ENCODE results near the gene IL17F. TPM values are rescaled to one million over a fixed set of nuclear protein-coding genes. Genes with fewer than 3 reads are reported as not detected.

IL17F gene
- total and polyA plus RNA-seq, 7 donors, result 0.12 TPM; not detected in 6

DNA sequence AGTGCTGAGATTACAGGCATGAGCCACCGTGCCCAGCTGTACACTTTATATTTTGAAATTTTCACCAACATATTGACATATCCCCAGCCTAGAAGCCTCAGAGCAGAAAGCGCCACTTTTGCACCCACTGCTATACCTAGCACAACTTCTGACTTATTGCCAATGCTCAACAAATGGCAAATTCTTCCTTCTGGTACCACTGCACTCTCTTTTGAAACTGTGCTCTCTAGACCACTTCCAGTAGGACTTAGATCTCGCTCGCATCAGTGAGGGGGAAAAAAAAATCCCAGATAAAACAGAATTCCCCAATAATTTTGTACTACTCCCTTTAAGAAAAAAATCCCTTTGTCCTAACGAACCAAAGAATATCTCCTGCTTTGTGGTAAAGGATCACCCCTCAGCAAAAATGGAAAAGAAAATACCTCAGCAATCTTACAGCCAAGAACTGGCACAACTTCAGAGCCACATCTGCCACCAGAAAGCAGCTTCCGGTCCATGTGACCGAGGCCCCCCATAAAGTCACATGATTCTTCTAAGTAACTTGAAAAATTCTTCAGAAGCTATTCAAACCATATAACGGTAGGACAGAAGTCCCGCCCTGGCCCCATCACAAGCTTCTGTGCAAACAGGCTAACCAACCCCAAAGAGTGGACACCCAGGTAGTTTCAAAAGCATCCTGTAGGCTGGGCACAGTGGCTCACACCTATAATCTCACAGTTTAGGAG, 18.5 kb upstream of the IL17F start:
- intact Hi-C loops (cut with DNase I), result loop anchor here (5.0 to 10.0 kb wide), 2 partner anchors 198 to 1445 kb away; partner anchors contain the start of gene TFAP2B
- DNase-seq, result no peak
- TF ChIP-seq EP300 (IDR thresholded peaks at IDR 0.05) (no peak), CTCF (IDR thresholded peaks at IDR 0.05) (no peak), POLR2A (IDR thresholded peaks at IDR 0.05) (no peak)
- Histone ChIP-seq H3K27ac (no peak overlapping the region), H3K27me3 (no peaks in the 10 kb centered on the region), H3K9me3 (no peaks in the 10 kb centered on the region), H3K4me3 (no peak overlapping the region), H3K36me3 (peaks cover 1 to 41% (median 20%) of the 10 kb centered on the region in 4 donors), H3K4me1 (peaks cover 0 to 15% (median 5%) of the 10 kb centered on the region in 4 donors)
- 85 to 88% methylated on average over 9 of the region's 9 CpGs for WGBS, 2 donors

DNA sequence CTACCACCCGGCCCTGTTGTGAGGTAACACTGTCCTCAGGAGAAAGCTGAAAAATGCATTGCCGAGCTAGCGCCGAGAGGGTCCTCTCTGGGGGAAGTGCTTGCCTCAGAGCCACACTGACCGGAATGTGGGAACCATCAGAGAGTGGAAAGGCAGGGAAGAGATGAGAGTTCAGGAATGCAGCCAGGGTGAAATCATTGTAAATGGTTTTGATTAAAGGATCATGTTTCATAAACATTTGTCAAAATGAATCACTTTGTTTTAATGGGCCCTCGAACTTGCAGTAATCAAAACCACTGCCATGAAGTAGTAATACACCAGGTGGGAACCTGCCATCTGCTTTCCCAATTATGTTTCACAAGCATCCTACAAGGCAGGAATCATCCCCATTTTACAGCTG, 16.9 kb upstream of the IL17F start:
- H3K27me3 ChIP-seq, result no peaks in the 10 kb centered on the region
- H3K4me1 ChIP-seq, result peaks cover 0 to 15% (median 5%) of the 10 kb centered on the region in 4 donors
- intact Hi-C loops (cut with DNase I), result loop anchor here (5.0 to 10.0 kb wide), 2 partner anchors 196 to 1444 kb away; partner anchors contain the start of gene TFAP2B
- WGBS, 2 donors, result 75 to 82% methylated on average over 6 of the region's 6 CpGs
- H3K9me3 ChIP-seq, result no peaks in the 10 kb centered on the region
- H3K4me3 ChIP-seq, result no peak overlapping the region
- DNase-seq, result no peak
- no peak overlapping the region for H3K27ac ChIP-seq
- TF ChIP-seq EP300 (IDR thresholded peaks at IDR 0.05) (no peak), POLR2A (IDR thresholded peaks at IDR 0.05) (no peak), POLR2AphosphoS5 (IDR thresholded peaks at IDR 0.05) (no peak), CTCF (IDR thresholded peaks at IDR 0.05) (no peak)
- peaks cover 0 to 25% (median 12%) of the 10 kb centered on the region in 4 donors for H3K36me3 ChIP-seq

- TF ChIP-seq POLR2A (IDR thresholded peaks at IDR 0.05) (no peak), POLR2AphosphoS5 (IDR thresholded peaks at IDR 0.05) (no peak), EP300 (IDR thresholded peaks at IDR 0.05) (no peak), CTCF (IDR thresholded peaks at IDR 0.05) (no peak)
- Histone ChIP-seq H3K4me3 (no peak overlapping the region), H3K27me3 (no peaks in the 10 kb centered on the region), H3K36me3 (peaks cover 0 to 19% (median 7%) of the 10 kb centered on the region in 4 donors), H3K9me3 (no peaks in the 10 kb centered on the region), H3K27ac (no peak overlapping the region), H3K4me1 (peaks cover 0 to 15% (median 5%) of the 10 kb centered on the region in 4 donors)
- WGBS, 2 donors, result 92 to 94% methylated on average over 3 of the region's 3 CpGs
- intact Hi-C loops (cut with DNase I), result loop anchor here (5.0 to 10.0 kb wide), 2 partner anchors 196 to 1443 kb away; partner anchors contain the start of gene TFAP2B
- DNase-seq, result no peak
Observed at GRCh38 chr6:52260634-52261033, 16.3 kb upstream of the IL17F start.

DNA sequence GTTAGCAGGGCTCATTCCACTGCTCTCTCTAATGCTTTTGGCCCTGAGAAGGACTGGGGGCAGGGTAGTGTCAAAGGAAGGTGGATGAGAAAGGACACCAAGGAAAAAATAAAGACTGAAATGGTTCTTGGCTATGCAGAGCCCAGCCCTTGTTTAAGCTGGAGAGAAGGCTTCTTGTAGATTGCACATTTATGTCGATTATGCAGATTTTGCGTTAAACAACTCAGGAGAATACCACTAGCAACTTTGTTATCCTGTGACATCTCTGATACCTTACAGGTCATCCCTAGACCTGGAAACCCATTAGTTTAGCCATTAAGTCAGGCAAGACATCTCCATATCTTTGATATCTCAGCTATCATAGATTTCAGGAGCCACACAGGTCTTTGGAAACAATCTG, 11.1 kb upstream of the IL17F start:
- Histone ChIP-seq H3K4me1 (no peaks in the 10 kb centered on the region), H3K9me3 (no peaks in the 10 kb centered on the region), H3K27ac (no peak overlapping the region), H3K27me3 (peaks cover 0 to 5% (median 0%) of the 10 kb centered on the region in 3 donors), H3K36me3 (no peaks in the 10 kb centered on the region), H3K4me3 (no peak overlapping the region)
- 94 to 96% methylated on average over 2 of the region's 2 CpGs for WGBS, 2 donors
- intact Hi-C loops (cut with DNase I), result no loop called here
- TF ChIP-seq EP300 (IDR thresholded peaks at IDR 0.05), result no peak
- TF ChIP-seq POLR2AphosphoS5 (IDR thresholded peaks at IDR 0.05), result no peak
- TF ChIP-seq POLR2A (IDR thresholded peaks at IDR 0.05), result no peak
- TF ChIP-seq CTCF (IDR thresholded peaks at IDR 0.05), result no peak
- DNase-seq, result no peak

Measured in sigmoid colon (tissue), 7 donors.